HG03045 (cell line): ENCODE results near the gene NEURL1B.
"Not testable (repeated sequence)": the region's sequence is repeated elsewhere in the genome, so short reads cannot be mapped to it uniquely, and the experiment has no call there.

Experiments
- ATAC-seq: cut with Tn5 transposase; IDR thresholded peaks from one replicate; pipeline ENCODE4 v1.9.1; 2021; ENCODE audit warnings: mild to moderate bottlenecking, moderate library complexity; ENCODE audit not compliant: unreplicated experiment

Gene NEURL1B

DNA sequence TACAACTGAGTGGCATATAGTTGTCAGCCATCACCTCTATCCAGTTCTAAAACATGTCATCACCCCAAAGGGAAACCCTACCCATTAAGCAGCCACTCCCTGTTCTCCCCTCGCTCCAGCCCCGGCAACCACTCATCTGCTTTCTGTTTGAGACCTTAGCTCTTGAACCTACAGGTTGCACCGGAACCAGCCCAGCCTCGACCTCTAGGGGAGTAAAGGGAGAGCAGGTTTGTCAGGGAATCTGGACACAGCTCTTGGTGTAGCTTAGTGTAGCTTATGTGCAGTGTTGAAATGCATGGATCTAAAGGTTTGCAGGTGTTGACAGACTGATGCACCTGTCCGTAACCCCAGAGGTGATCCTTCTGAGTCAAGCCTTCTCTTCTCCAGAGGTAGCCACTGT lies 30.0 kb downstream of the NEURL1B start:
- no peak for ATAC-seq

- ATAC-seq: no peak
Observed at GRCh38 chr5:172672681-172673080, 31.6 kb downstream of the NEURL1B start.

DNA sequence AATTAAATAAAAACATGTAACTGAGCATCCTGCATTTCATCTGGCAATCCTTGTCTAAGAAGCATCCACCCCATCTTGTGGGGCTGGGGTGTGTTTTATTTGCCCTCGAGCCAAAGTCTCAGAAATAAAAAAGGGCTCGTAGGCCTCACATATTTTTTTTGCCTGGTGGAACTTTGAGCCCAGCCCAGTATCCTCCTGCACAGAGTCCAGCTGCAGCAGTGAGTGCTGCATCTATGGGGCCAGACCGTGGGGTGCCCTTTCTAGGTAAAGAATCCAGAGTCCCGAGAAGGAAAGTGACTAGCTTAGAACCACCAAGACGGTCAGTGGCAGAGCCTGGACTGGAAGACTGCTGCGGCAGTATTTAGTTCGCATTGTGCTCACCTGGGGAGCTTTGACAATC lies 33.1 kb downstream of the NEURL1B start:
- ATAC-seq: no peak

DNA sequence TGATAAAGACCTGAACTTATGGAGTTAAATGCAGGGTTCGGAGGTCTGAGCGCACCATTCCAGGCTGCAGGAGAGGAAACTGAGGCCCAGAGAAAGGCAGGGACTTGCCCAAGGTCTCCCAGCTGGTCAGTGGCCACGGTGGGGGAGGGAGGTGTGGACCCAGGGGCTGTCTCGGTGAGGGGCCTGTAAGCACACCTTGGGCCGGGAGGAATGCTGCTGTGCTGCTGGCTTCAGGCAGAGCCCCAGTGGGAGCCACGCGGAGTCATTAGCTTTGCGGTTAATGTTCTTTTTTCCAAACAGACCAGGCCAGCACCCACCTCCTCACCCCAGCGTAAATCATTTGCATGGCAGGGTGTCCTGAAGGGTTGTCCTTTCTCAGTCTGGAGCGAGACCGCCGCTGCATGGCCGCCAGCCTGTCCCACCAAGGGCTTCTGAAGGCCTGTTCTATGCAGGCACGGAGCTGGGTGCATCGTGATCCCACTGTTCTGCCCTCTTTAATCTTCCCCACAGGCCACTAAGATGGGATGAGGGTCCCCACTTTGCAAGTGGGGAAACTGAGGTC lies 35.9 kb downstream of the NEURL1B start:
- no peak for ATAC-seq

- not testable (repeated sequence) for ATAC-seq
Observed at GRCh38 chr5:172678362-172678874, 37.4 kb downstream of the NEURL1B start.

GRCh38 chr5:172678902-172679301 lies 37.8 kb downstream of the NEURL1B start:
- ATAC-seq: no peak

- no peak for ATAC-seq
Observed at GRCh38 chr5:172679628-172680212, 38.7 kb downstream of the NEURL1B start.

DNA sequence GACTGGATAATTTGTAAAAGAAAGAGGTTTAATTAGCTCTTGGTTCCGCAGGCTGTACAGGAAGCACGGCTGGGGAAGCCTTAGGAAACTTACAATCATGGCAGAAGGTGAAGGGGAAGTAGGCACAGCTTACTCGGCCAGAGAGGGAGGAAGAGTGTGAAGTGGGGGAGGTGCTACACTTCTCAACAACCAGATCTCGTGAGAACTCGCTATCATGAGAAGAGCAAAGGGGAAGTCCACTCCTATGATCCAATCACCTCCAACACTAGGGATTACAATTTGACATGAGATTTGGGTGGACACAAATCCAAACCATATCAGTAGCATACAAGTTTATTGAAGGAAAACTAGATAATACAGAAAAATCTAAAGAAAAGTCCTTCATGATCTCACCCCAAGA lies 39.9 kb downstream of the NEURL1B start:
- no peak for ATAC-seq

- ATAC-seq: no peak
Observed at GRCh38 chr5:172681421-172681820, 40.4 kb downstream of the NEURL1B start.

- no peak for ATAC-seq
Observed at GRCh38 chr5:172683264-172683644, 42.2 kb downstream of the NEURL1B start.

- ATAC-seq: no peak
Observed at GRCh38 chr5:172683645-172684471, 42.8 kb downstream of the NEURL1B start.

- ATAC-seq: no peak
Observed at GRCh38 chr5:172685091-172685490, 44.0 kb downstream of the NEURL1B start.

DNA sequence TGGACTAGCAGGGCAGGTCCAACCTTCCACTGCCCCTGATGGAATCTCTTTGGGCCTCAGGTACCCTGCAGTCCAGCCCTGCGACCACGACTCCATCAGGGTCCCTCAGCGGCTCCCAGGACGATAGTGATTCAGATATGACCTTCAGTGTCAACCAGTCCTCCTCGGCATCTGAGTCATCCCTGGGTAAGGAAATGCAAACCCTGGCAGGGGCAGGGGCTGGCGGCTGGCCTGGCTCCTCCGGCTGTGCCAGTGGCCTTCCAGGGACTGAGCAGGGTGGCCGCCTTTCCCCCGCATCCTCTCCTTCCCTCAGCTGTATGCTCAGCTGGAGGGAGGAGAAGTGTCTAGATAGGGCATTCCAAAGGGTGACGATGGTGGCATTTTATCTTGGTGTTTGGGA lies 45.0 kb downstream of the NEURL1B start:
- no peak for ATAC-seq

GRCh38 chr5:172686539-172687390 lies 45.7 kb downstream of the NEURL1B start:
- ATAC-seq: no peak

- no peak for ATAC-seq
Observed at GRCh38 chr5:172687940-172688339, 46.9 kb downstream of the NEURL1B start.

DNA sequence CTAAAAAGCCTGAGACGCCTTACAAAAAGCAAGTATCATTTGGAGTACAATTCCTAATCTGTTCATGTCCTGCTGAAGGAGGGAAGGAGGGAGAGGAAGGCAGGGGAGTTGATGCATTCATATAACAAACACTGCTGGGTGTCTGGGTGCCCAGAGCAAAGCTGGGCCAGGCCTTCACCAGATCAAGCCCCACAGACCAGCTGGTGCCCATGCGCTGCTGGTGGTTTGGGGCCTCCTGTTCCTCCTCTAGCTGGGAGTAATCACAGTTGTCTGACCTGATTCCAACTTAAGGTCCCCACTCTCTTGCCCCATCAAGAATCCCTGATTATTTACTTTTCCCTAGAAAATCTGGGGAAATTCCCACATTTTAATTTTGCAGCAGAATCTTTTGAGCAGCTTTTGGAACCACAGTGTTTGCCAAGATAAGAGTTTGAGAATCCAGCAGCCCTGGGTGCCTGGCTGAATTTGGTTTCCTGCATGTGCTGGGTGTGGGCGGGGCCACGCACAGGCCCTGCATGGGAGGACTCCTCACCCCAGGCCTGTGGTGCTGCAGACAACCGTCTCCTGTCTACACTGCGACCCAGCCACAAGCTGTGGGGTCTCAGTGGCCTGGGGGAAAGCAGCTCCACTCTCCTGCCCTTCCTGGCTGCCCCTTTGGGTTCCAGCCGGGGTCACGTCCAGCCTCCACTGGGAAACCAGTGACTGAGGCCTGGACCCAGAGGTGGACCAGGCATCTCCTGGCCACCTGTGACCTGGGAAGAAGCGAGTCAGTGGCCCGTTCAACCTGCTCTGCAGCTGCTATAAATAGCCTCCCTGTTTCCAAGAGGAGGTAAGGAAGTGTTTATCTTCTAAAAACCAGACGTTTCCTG lies 47.5 kb downstream of the NEURL1B start:
- no peak for ATAC-seq

GRCh38 chr5:172689218-172689572 lies 48.1 kb downstream of the NEURL1B start:
- ATAC-seq: no peak

DNA sequence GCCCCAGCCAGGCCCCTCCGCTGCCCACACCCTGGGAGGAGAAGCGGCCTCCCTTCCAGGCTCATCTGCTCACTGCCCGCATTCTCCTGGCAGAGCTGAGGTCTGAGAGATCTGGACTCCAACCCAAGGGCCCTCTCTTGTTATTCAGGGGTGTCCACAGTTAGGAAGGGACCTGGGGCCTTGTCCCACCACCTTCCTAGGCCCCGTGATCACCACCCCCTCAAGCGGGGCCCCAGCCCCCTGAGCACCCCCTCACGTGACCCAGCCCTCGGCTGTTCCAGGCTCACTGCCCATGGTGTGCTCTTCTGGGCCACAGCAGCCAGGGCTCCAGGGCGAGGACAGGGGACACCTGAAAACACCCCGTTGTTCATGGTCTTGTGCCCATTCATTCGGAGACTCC lies 48.7 kb downstream of the NEURL1B start:
- ATAC-seq: no peak

DNA sequence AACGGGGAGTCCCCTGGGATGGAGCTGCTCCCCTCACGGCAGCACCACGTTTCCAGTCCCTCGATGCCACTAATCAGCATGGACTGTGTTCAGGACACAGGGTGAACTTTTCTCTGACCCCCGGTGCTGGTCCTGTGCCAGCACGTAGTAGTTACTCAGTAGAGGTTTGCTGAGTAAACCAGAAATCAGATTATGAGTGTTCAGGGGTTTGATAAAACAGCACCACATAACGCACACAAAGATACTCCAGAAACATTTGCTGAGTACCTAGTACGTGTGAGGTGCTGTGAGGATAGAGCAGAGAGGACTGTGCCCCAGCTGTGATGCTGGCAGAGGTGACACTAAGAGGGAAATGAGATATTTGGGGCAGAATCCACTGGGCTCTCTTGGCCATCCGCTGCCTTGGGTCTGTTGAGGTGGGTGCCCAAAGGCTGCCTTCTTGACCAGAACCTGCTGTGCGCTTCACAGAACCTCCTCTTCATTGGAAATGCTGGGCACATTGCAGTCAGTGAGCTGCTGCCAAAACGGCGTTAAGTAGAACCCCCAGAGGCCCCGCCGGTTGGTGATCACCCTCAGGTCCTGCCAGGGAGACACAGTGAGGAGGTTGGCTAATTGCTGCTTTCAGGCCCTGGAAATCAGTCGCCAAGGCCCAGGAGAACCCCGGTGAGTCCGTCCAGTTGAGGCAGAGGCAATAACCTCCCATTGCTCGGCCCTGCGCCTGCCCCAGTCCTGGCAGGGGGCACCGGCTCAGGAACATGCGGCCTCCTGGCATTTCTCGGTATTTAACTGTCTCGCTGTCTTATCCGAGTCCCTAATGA lies 49.4 kb downstream of the NEURL1B start:
- ATAC-seq: no peak
